Gastrocnemius medialis (tissue), 4 donors: ENCODE data around the gene MEGF11. TPM values are rescaled to one million over a fixed set of nuclear protein-coding genes. Genes with fewer than 3 reads are reported as not detected.

Source experiments
- ATAC-seq, 2 donors: fragments of 150-250 bp; one replicate each; pipeline ENCODE4 v1.9.1; 2016
- DNase-seq, 2 donors: peaks; one replicate each; pipeline ENCODE4 v3.0.0-alpha.2; 2019
- H3K27ac ChIP-seq, 4 donors: fragments of 200-600 bp; sonication (generic); 1 replicate in 1 of 4; 2 replicates in 3 of 4; pipeline ENCODE4 v1.5.1; 2016 to 2018; ENCODE audit warnings: mild to moderate bottlenecking in 2 of 4, moderate library complexity in 1 of 4
- H3K27me3 ChIP-seq, 3 donors: fragments of 200-600 bp; sonication (generic) in 2 of 3; 1 replicate in 1 of 3; 2 replicates in 2 of 3; pipeline versions ENCODE4 v1.5.1 to v1.6.0; 2016 to 2019; ENCODE audit warnings: mild to moderate bottlenecking in 1 of 3, moderate library complexity in 1 of 3
- H3K36me3 ChIP-seq, 2 donors: fragments of 200-600 bp; sonication (generic) in 1 of 2; one replicate each; pipeline ENCODE4 v1.5.1; 2017 to 2018
- H3K4me1 ChIP-seq, 2 donors: fragments of 200-600 bp; sonication (generic) in 1 of 2; one replicate each; pipeline ENCODE4 v1.5.1; 2016 to 2017; ENCODE audit warnings: mild to moderate bottlenecking in 2 of 2
- H3K4me3 ChIP-seq, 4 donors: fragments of 200-600 bp; sonication (generic) in 3 of 4; 1 replicate in 1 of 4; 2 replicates in 3 of 4; pipeline ENCODE4 v1.5.1; 2016 to 2019; ENCODE audit warnings: mild to moderate bottlenecking in 2 of 4
- H3K9me3 ChIP-seq, 3 donors: fragments of 200-600 bp; sonication (generic) in 2 of 3; 1 replicate in 1 of 3; 2 replicates in 2 of 3; pipeline ENCODE4 v1.5.1; 2016 to 2019
- CTCF ChIP-seq, 5 experiments: fragments of 450-650 bp in 3 of 5; fragments of 200-600 bp in 2 of 5; sonication (generic) in 2 of 5; IDR thresholded peaks in 4 of 5; conservative IDR thresholded peaks in 1 of 5; 1 replicate in 4 of 5; 2 replicates in 1 of 5; pipeline ENCODE4 v1.5.1; 2016 to 2019; ENCODE audit warnings: antibody characterized with exemption in 5 of 5, mild to moderate bottlenecking in 3 of 5, moderate library complexity in 3 of 5
- POLR2A ChIP-seq, 2 donors: fragments of 450-650 bp; IDR thresholded peaks; one replicate each; pipeline ENCODE4 v1.6.1; 2017; ENCODE audit warnings: antibody characterized with exemption in 2 of 2, mild to moderate bottlenecking in 2 of 2, moderate library complexity in 2 of 2
- in situ Hi-C, 4 donors: fragments of 200-750 bp; cut with MboI; loops; one replicate each; pipeline versions ENCODE4 v1.15.0 to v1.8.0; 2017; ENCODE audit warnings: low sequenced_read_pairs in 4 of 4
- intact Hi-C: fragments of 100-400 bp; cut with DNase I; formaldehyde crosslinking; loops from one replicate; pipeline ENCODE4 v1.15.1; 2023; ENCODE audit warnings: low total_unique reads
- total RNA-seq, 4 donors: library from RNA; depleted of rRNA; stranded (reverse); fragments of >200 nt; gene quantifications; one replicate each; pipeline versions ENCODE4 v1.1.0 to v1.2.3, GENCODE V29; 2016

Gene MEGF11
- total RNA-seq, 4 donors from 2014 or later, result not detected

GRCh38 chr15:66278671-66279070, 25.1 kb upstream of the MEGF11 start:
- ATAC-seq, result no peak
- H3K36me3 ChIP-seq, result no peaks in the 10 kb centered on the region
- no peak for DNase-seq
- in situ Hi-C loops, result loop anchor here in 3 of 4 donors (25.0 kb wide), 1 partner anchor 641 kb away; no protein-coding TSS in a partner anchor
- H3K9me3 ChIP-seq, result no peaks in the 10 kb centered on the region
- intact Hi-C loops, result no loop called here
- no peak for TF ChIP-seq POLR2A (IDR thresholded peaks at IDR 0.05)
- no peak for TF ChIP-seq CTCF (IDR thresholded peaks at IDR 0.05 in 4 of 5, conservative IDR thresholded peaks at IDR 0.05 in 1 of 5)
- peaks cover 0 to 7% (median 0%) of the 10 kb centered on the region in 3 donors for H3K27me3 ChIP-seq
- H3K27ac ChIP-seq, result no peak overlapping the region
- no peak overlapping the region for H3K4me3 ChIP-seq
- H3K4me1 ChIP-seq, result no peaks in the 10 kb centered on the region

GRCh38 chr15:66278056-66278455, 24.5 kb upstream of the MEGF11 start:
- DNase-seq (no peak), ATAC-seq (no peak)
- Histone ChIP-seq H3K9me3 (no peaks in the 10 kb centered on the region), H3K27me3 (peaks cover 0 to 7% (median 0%) of the 10 kb centered on the region in 3 donors), H3K36me3 (no peaks in the 10 kb centered on the region), H3K4me1 (no peaks in the 10 kb centered on the region), H3K4me3 (no peak overlapping the region), H3K27ac (no peak overlapping the region)
- in situ Hi-C loops (loop anchor here in 3 of 4 donors (25.0 kb wide), 1 partner anchor 641 kb away; no protein-coding TSS in a partner anchor), intact Hi-C loops (no loop called here)
- no peak for TF ChIP-seq POLR2A (IDR thresholded peaks at IDR 0.05)
- no peak for TF ChIP-seq CTCF (IDR thresholded peaks at IDR 0.05 in 4 of 5, conservative IDR thresholded peaks at IDR 0.05 in 1 of 5)

- intact Hi-C loops (no loop called here), in situ Hi-C loops (loop anchor here in 3 of 4 donors (25.0 kb wide), 1 partner anchor 639 kb away; no protein-coding TSS in a partner anchor)
- ATAC-seq, result no peak
- no peak for DNase-seq
- TF ChIP-seq POLR2A (IDR thresholded peaks at IDR 0.05) (no peak), CTCF (IDR thresholded peaks at IDR 0.05 in 4 of 5, conservative IDR thresholded peaks at IDR 0.05 in 1 of 5) (no peak)
- Histone ChIP-seq H3K4me3 (no peak overlapping the region), H3K36me3 (no peaks in the 10 kb centered on the region), H3K4me1 (no peaks in the 10 kb centered on the region), H3K27me3 (peaks cover 0 to 7% (median 0%) of the 10 kb centered on the region in 3 donors), H3K27ac (no peak overlapping the region), H3K9me3 (no peaks in the 10 kb centered on the region)
These were observed 23.0 kb upstream of the MEGF11 start for GRCh38 chr15:66276546-66276945.

GRCh38 chr15:66275352-66275751, 21.8 kb upstream of the MEGF11 start:
- Histone ChIP-seq H3K4me3 (no peak overlapping the region), H3K9me3 (no peaks in the 10 kb centered on the region), H3K27ac (no peak overlapping the region), H3K27me3 (peaks cover 0 to 7% (median 0%) of the 10 kb centered on the region in 3 donors), H3K36me3 (no peaks in the 10 kb centered on the region), H3K4me1 (no peaks in the 10 kb centered on the region)
- intact Hi-C loops, result no loop called here
- TF ChIP-seq POLR2A (IDR thresholded peaks at IDR 0.05) (no peak), CTCF (IDR thresholded peaks at IDR 0.05 in 4 of 5, conservative IDR thresholded peaks at IDR 0.05 in 1 of 5) (no peak)
- in situ Hi-C loops, result loop anchor here in 3 of 4 donors (25.0 kb wide), 1 partner anchor 638 kb away; no protein-coding TSS in a partner anchor
- ATAC-seq (no peak), DNase-seq (no peak)

GRCh38 chr15:66270932-66271331, 17.4 kb upstream of the MEGF11 start:
- in situ Hi-C loops, result loop anchor here in 1 of 4 donors (25.0 kb wide), 1 partner anchor 634 kb away; no protein-coding TSS in a partner anchor
- Histone ChIP-seq H3K4me3 (no peak overlapping the region), H3K27me3 (peaks cover 0 to 4% (median 0%) of the 10 kb centered on the region in 3 donors), H3K4me1 (no peaks in the 10 kb centered on the region), H3K9me3 (no peaks in the 10 kb centered on the region), H3K36me3 (no peaks in the 10 kb centered on the region), H3K27ac (no peak overlapping the region)
- no peak for DNase-seq
- intact Hi-C loops, result no loop called here
- ATAC-seq, result no peak
- no peak for TF ChIP-seq CTCF (IDR thresholded peaks at IDR 0.05 in 4 of 5, conservative IDR thresholded peaks at IDR 0.05 in 1 of 5)
- TF ChIP-seq POLR2A (IDR thresholded peaks at IDR 0.05), result no peak
